Mononuclear cell (primary cell): ENCODE data around the gene ATXN7. TPM values are rescaled to one million over a fixed set of nuclear protein-coding genes. Genes with fewer than 3 reads are reported as not detected.

Experiments used
- H3K27me3 ChIP-seq: 2 replicates; pipeline ENCODE4 v1.6.0; 2011; ENCODE audit warnings: low read length, control low read depth; ENCODE audit not compliant: insufficient read depth
- H3K4me1 ChIP-seq: 2 replicates; pipeline ENCODE4 v1.5.1; 2011; ENCODE audit warnings: mild to moderate bottlenecking, low read length, control low read depth; ENCODE audit not compliant: insufficient read depth
- H3K4me3 ChIP-seq: 2 replicates; pipeline ENCODE4 v1.5.1; 2011; ENCODE audit warnings: mild to moderate bottlenecking, low read length, moderate library complexity
- H3K9me3 ChIP-seq: 2 replicates; pipeline ENCODE4 v1.5.1; 2011; ENCODE audit warnings: low read depth, mild to moderate bottlenecking, control low read depth, low read length
- total RNA-seq: library from RNA; depleted of rRNA; stranded (reverse); fragments of >200 nt; gene quantifications from one replicate; pipeline ENCODE4 v1.2.3, GENCODE V29; 2012

The ATXN7 gene
- total RNA-seq, 1 donor = 121 TPM

DNA sequence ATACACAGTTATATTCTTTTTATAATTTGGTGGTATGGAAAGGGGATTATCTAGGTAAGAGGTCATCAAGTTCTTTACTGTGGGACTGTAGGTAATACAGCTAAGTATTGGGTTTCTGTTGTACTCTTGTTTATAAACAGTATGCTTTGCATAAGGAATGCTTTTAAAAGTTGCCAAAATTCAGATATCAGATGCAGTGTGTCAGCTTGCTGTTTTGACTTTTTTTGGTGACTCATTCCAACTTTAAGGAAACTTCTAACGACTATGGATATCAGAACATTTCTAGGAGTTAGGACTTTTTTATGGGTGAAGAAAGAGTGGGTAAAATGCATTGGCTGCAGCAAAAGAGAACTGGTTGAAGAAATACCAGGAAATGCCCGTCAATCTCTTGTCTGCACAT, 45.8 kb downstream of the ATXN7 start:
- Histone ChIP-seq H3K9me3 (no peaks in the 10 kb centered on the region), H3K27me3 (no peaks in the 10 kb centered on the region), H3K4me1 (peaks cover 32% of the 10 kb centered on the region), H3K4me3 (no peak overlapping the region)

GRCh38 chr3:63910001-63910400, 46.3 kb downstream of the ATXN7 start:
- H3K4me1 ChIP-seq = peaks cover 37% of the 10 kb centered on the region
- H3K9me3 ChIP-seq = no peaks in the 10 kb centered on the region
- H3K4me3 ChIP-seq = no peak overlapping the region
- no peaks in the 10 kb centered on the region for H3K27me3 ChIP-seq

DNA sequence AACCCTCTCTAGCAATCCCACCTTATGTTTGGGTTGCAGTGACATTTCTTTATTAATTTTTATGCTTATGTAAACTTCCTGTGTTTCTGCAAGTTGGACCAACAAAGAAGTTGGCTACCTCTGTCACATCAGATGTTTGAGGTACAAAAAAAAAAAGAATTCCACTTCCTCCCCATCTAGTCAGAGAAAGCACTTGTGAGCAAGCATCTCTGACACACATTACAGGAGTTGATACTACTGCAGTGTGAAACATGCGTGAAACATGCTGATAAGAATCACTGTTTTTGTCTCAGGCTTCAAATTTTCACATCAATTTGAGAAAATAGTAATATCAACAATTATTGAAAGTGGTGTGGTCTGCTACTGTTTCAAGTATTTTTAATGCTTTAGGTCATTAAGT, 47.2 kb downstream of the ATXN7 start:
- Histone ChIP-seq H3K9me3 (no peaks in the 10 kb centered on the region), H3K4me3 (no peak overlapping the region), H3K4me1 (peaks cover 39% of the 10 kb centered on the region), H3K27me3 (no peaks in the 10 kb centered on the region)

DNA sequence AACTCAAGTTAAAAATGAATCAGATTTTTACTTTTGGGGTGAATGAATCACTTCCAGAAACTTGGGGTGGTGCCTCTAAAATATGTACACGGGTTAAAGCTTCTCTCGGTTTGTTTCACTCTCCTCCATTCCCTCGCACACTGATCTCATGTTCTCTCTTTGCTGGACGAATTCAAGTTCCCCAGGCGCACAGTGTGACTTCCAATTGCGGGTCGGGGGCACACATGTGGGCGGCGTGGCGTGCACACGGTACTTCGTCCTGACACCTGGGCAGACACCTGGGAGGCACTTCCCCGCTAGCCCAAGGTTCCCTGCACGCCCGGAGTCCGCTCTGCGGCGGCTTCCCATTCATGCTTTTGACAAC, 47.8 kb downstream of the ATXN7 start:
- no peaks in the 10 kb centered on the region for H3K9me3 ChIP-seq
- no peaks in the 10 kb centered on the region for H3K27me3 ChIP-seq
- peaks cover 39% of the 10 kb centered on the region for H3K4me1 ChIP-seq
- H3K4me3 ChIP-seq = peak overlapping the region; percentile 65

- H3K4me1 ChIP-seq = peaks cover 39% of the 10 kb centered on the region
- peak within 1 kb of the TSS; percentile 65 for H3K4me3 ChIP-seq
- H3K9me3 ChIP-seq = no peaks in the 10 kb centered on the region
- H3K27me3 ChIP-seq = no peaks in the 10 kb centered on the region
Measured at GRCh38 chr3:63911873-63912767, 48.5 kb downstream of the ATXN7 start, which contains the start of gene SCAANT1. Gene SCAANT1 (minus strand): TSS chr3:63912383.

GRCh38 chr3:63912768-63913588, 49.3 kb downstream of the ATXN7 start:
- H3K4me3 ChIP-seq = peak overlapping the region; percentile 65
- H3K9me3 ChIP-seq = no peaks in the 10 kb centered on the region

DNA sequence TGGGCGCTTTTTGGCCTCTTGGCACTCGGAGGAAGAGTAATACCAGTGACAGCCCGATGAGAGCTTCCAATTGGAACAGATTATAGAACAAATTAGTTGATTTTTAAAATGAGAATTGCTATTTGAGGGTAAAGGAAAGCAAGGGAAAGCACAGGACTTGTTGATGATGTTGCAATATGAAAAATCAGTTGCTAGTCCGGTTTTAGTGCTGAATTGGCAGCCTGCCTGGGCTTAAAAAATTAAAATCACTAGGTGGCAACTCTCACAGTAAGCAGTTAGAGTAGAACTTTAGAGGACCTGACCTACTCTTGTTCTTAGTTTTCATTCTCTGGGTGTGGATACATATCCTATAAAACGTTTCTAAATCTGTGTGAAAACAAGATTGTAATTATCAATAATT, 50.6 kb downstream of the ATXN7 start:
- Histone ChIP-seq H3K4me3 (no peak overlapping the region), H3K4me1 (peaks cover 39% of the 10 kb centered on the region), H3K27me3 (no peaks in the 10 kb centered on the region), H3K9me3 (no peaks in the 10 kb centered on the region)

More at GRCh38 chr3:63912768-63913588, 49.3 kb downstream of the ATXN7 start:
- H3K27me3 ChIP-seq = no peaks in the 10 kb centered on the region
- peaks cover 39% of the 10 kb centered on the region for H3K4me1 ChIP-seq

DNA sequence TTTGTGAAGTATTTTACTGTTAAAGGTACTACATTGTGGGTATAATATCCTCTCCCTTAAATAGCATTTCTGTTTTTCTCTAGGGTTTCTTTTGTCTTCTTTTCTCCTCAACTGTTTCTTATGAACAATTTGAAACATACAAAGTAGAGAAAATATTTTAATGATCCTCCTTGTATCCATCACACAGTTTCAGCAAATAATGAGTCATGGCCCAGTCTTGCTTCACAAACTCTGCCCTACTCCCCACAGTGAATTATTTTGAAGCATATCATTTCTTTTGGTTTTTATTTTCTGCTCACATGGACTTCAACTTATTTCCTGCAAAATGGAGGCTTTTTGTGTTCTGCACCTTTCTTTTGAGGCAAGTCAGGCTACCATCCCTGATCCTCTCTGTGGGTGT, 54.7 kb downstream of the ATXN7 start:
- Histone ChIP-seq H3K27me3 (no peaks in the 10 kb centered on the region), H3K4me3 (no peak overlapping the region), H3K4me1 (peaks cover 41% of the 10 kb centered on the region), H3K9me3 (no peaks in the 10 kb centered on the region)

- H3K9me3 ChIP-seq = no peaks in the 10 kb centered on the region
- H3K4me3 ChIP-seq = no peak overlapping the region
- H3K27me3 ChIP-seq = no peaks in the 10 kb centered on the region
- H3K4me1 ChIP-seq = peaks cover 41% of the 10 kb centered on the region
Measured at GRCh38 chr3:63920001-63920400, 56.3 kb downstream of the ATXN7 start.

- H3K4me3 ChIP-seq = no peak overlapping the region
Measured at GRCh38 chr3:63921741-63922482, 58.2 kb downstream of the ATXN7 start.

GRCh38 chr3:63922491-63923199, 59.0 kb downstream of the ATXN7 start:
- H3K4me3 ChIP-seq = no peak overlapping the region
- no peaks in the 10 kb centered on the region for H3K9me3 ChIP-seq
- H3K27me3 ChIP-seq = no peaks in the 10 kb centered on the region
- peaks cover 63% of the 10 kb centered on the region for H3K4me1 ChIP-seq

More at GRCh38 chr3:63921741-63922482, 58.2 kb downstream of the ATXN7 start:
- no peaks in the 10 kb centered on the region for H3K9me3 ChIP-seq
- no peaks in the 10 kb centered on the region for H3K27me3 ChIP-seq
- H3K4me1 ChIP-seq = peaks cover 56% of the 10 kb centered on the region

- H3K27me3 ChIP-seq = no peaks in the 10 kb centered on the region
- H3K4me3 ChIP-seq = no peak overlapping the region
- H3K9me3 ChIP-seq = no peaks in the 10 kb centered on the region
- H3K4me1 ChIP-seq = peaks cover 82% of the 10 kb centered on the region
Measured at GRCh38 chr3:63926309-63926708, 62.6 kb downstream of the ATXN7 start.

- Histone ChIP-seq H3K27me3 (no peaks in the 10 kb centered on the region), H3K4me3 (no peak overlapping the region), H3K9me3 (no peaks in the 10 kb centered on the region), H3K4me1 (peaks cover 80% of the 10 kb centered on the region)
Measured at GRCh38 chr3:63927422-63928280, 64.0 kb downstream of the ATXN7 start.
